Colonic mucosa (tissue), 4 donors: ENCODE measurements around the gene HES5. TPM values are rescaled to one million over a fixed set of nuclear protein-coding genes. Genes with fewer than 3 reads are reported as not detected.

Experiments
- DNase-seq: peaks from one replicate; pipeline ENCODE4 v3.0.0-alpha.2; 2020
- H3K27ac ChIP-seq: fragments of 200-600 bp; one replicate; pipeline ENCODE4 v1.8.0; 2021
- H3K27me3 ChIP-seq: fragments of 200-600 bp; one replicate; pipeline ENCODE4 v1.8.0; 2021
- H3K36me3 ChIP-seq: fragments of 200-600 bp; one replicate; pipeline ENCODE4 v1.8.0; 2021
- H3K4me1 ChIP-seq: fragments of 200-600 bp; one replicate; pipeline ENCODE4 v1.8.0; 2021; ENCODE audit warnings: mild to moderate bottlenecking
- H3K4me3 ChIP-seq: fragments of 200-600 bp; one replicate; pipeline ENCODE4 v1.8.0; 2021
- H3K9ac ChIP-seq, 2 donors: one replicate each; pipeline ENCODE4 v1.7.0; 2013; ENCODE audit warnings: control low read depth in 2 of 2, low read depth in 2 of 2, low read length in 2 of 2
- H3K9me3 ChIP-seq: fragments of 200-600 bp; one replicate; pipeline ENCODE4 v1.8.0; 2021
- intact Hi-C: fragments of 100-400 bp; cut with DNase I; formaldehyde crosslinking; loops from one replicate; pipeline ENCODE4 v1.14.1; 2022
- total RNA-seq, 2 donors: library from RNA; stranded (reverse); fragmentation: NEBNext Ultra II Directional in 1 of 2; extraction: Animal tissue kit (Norgen Biotek cat#: 25700) in 1 of 2; gene quantifications; one replicate each; pipeline ENCODE4 v1.2.1, GENCODE V29; 2021
- TF ChIP-seq, protein P1 (sequence below): fragments of 200-600 bp; IDR thresholded peaks from one replicate; pipeline ENCODE4 v1.8.0; 2022; ENCODE audit warnings: antibody characterized with exemption, mild to moderate bottlenecking
- donor health status: healthy.
- donor health status: DM: no; HTN: no; CAD: no.
- donor health status: DM: no; HTN: no; CAD: no.

The HES5 gene
- total RNA-seq, 2 donors from 2014 or later, result 2.5 to 4.2 TPM

DNA sequence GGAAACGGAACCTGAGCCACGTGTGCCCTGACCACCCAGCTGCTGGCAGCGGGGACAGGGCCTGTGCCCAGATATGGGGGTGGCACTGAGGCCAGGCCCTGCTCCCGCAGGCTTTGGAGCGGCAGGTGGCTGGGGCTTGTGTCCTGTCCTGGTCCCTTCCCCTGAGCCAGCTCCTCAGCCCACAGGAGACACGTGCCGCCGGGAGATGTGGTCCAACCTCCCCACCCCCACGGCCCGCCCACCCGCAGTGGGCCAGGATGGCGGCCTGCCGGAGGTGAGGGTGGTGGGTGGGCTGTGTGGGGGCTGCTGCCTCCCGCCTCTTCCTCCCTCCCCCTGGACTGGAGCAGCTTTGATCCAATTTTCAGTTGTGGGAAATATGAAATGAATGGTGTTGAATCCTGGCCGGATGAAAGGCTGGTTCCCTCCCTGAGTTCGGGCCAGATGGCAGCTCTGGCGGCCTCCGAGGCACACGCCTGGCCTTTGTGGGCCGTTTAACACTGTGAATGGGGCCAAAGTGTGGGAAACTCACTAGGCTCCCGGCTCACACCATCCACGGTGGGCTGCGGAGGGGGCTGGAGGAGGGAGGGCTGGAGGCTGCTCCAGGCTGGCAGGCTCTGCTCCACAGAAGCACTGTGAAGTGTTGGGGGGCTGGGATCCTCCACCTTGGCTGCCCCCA, 2.6 kb upstream of the HES5 start:
- no peak overlapping the region for H3K9ac ChIP-seq
- H3K4me1 ChIP-seq, result peaks cover 14% of the 10 kb centered on the region
- TF ChIP-seq, protein P1, sequence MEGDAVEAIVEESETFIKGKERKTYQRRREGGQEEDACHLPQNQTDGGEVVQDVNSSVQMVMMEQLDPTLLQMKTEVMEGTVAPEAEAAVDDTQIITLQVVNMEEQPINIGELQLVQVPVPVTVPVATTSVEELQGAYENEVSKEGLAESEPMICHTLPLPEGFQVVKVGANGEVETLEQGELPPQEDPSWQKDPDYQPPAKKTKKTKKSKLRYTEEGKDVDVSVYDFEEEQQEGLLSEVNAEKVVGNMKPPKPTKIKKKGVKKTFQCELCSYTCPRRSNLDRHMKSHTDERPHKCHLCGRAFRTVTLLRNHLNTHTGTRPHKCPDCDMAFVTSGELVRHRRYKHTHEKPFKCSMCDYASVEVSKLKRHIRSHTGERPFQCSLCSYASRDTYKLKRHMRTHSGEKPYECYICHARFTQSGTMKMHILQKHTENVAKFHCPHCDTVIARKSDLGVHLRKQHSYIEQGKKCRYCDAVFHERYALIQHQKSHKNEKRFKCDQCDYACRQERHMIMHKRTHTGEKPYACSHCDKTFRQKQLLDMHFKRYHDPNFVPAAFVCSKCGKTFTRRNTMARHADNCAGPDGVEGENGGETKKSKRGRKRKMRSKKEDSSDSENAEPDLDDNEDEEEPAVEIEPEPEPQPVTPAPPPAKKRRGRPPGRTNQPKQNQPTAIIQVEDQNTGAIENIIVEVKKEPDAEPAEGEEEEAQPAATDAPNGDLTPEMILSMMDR, result no peak
- peaks cover 24% of the 10 kb centered on the region for H3K27me3 ChIP-seq
- intact Hi-C loops, result no loop called here
- H3K36me3 ChIP-seq, result no peaks in the 10 kb centered on the region
- H3K27ac ChIP-seq, result no peak overlapping the region
- H3K4me3 ChIP-seq, result no peak overlapping the region
- no peak for DNase-seq
- H3K9me3 ChIP-seq, result no peaks in the 10 kb centered on the region

DNA sequence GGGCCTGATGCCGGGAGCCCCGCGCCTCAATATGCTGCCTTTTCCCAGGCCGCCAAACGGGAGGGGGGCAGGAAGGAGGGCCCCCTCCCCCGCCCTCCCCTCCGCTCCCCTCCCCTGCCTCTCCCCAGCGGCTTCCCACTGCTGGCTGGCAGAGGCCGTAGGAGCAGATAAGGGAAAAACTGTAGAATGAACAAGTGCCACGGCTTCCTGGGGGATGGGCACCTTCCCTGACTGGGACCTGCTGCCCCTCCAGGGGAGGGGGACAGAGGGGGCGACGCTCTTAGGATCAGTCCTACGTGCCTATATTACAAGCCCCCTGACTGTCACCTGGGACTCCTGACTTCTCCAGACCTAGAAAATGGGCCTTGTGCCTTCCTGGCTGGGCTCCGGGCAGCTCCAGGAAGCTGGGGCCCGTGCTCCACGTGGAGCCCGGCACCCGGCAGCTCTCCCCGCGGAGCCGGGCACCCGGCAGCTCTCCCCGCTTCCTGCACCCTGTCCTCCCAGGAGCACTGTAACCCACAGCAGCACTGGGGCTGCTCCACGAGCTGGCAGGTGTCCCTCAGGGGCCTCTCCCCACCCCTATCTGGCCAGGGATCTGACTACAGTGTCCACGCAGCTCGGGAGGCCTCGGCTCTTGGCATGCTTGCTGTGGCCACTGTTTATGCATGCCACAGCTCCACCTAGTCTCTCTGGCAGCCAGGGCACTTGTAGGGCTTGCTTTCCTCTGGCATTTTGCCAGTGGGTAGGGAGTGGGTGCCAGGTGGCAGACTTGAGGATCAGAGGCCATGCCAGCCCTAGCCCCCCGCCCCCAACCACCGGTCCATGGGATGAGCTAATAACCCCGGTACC, 674 bp upstream of the HES5 start:
- TF ChIP-seq, protein P1, result no peak
- intact Hi-C loops, result no loop called here
- H3K9ac ChIP-seq, result peak overlapping the region; percentile 1 to 56
- no peak overlapping the region for H3K27ac ChIP-seq
- peaks cover 23% of the 10 kb centered on the region for H3K27me3 ChIP-seq
- H3K4me1 ChIP-seq, result peaks cover 14% of the 10 kb centered on the region
- H3K36me3 ChIP-seq, result no peaks in the 10 kb centered on the region
- no peaks in the 10 kb centered on the region for H3K9me3 ChIP-seq
- DNase-seq, result peak; percentile 65
- H3K4me3 ChIP-seq, result peak overlapping the region; percentile 28

GRCh38 chr1:2528966-2529783, 888 bp downstream of the HES5 start:
- Histone ChIP-seq H3K9me3 (no peaks in the 10 kb centered on the region), H3K4me3 (peak overlapping the region; percentile 28), H3K36me3 (no peaks in the 10 kb centered on the region), H3K27ac (no peak overlapping the region), H3K27me3 (peaks cover 19% of the 10 kb centered on the region), H3K9ac (peak overlapping the region; percentile 13 to 68), H3K4me1 (peaks cover 11% of the 10 kb centered on the region)
- no peak for DNase-seq
- intact Hi-C loops, result no loop called here
- TF ChIP-seq, protein P1, result no peak

DNA sequence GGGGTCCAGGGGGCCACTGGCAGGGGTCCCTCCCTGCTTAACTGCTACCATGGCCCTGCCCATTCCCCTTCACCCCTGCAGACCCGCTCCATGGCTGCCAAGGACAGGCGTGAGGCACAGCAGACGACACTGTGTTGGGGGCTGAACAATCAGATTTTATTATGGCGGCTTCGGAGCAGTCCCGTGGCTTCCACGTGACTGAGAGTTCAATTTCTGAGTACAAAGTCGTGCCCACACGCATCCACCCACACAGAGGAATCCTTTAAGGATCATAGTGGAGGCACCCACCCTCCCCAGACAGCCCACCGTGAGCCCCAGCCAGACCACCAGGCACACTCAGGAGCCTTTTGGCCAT, 1.5 kb downstream of the HES5 start:
- Histone ChIP-seq H3K9ac (peak overlapping the region in 1 of 2 donors; percentile 68), H3K27me3 (peaks cover 19% of the 10 kb centered on the region), H3K4me1 (peaks cover 11% of the 10 kb centered on the region), H3K36me3 (no peaks in the 10 kb centered on the region), H3K27ac (no peak overlapping the region), H3K9me3 (no peaks in the 10 kb centered on the region), H3K4me3 (peak overlapping the region; percentile 15)
- intact Hi-C loops, result no loop called here
- DNase-seq, result no peak
- TF ChIP-seq, protein P1, result no peak

DNA sequence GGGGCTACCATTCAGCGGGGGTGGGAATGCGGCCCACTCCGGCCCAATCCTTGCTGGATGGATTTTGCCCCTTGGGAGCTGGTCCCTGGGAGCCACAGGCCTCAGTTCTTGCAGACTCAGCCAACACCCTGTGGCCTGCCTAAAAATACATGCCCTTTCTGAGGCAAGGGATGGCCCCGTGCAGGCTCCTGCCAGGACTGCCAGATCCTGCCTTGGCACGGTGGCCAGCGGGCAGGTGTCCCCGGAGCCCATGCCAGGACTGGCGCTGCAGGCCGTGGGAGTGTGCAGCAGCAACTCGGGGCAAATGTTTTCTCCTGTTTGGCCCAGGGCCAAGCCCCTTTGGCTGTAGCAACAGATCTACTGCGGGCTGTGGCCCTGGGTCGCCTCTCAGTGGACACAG, 2.0 kb downstream of the HES5 start:
- intact Hi-C loops, result no loop called here
- H3K4me3 ChIP-seq, result no peak overlapping the region
- H3K27me3 ChIP-seq, result peaks cover 19% of the 10 kb centered on the region
- no peaks in the 10 kb centered on the region for H3K9me3 ChIP-seq
- no peak overlapping the region for H3K27ac ChIP-seq
- no peak overlapping the region for H3K9ac ChIP-seq
- DNase-seq, result no peak
- TF ChIP-seq, protein P1, result no peak
- peaks cover 11% of the 10 kb centered on the region for H3K4me1 ChIP-seq
- H3K36me3 ChIP-seq, result no peaks in the 10 kb centered on the region
